HEK293T (cell line): Measurements from ENCODE around the gene MYBPC3.

ENCODE experiments used
- BHLHE40 ChIP-seq: fragments of 450-650 bp; IDR thresholded peaks from 2 replicates; pipeline ENCODE4 v1.6.1; 2016; ENCODE audit warnings: mild to moderate bottlenecking, moderate library complexity, borderline replicate concordance
- ELF4 ChIP-seq: fragments of 450-650 bp; IDR thresholded peaks from 2 replicates; pipeline ENCODE4 v1.6.1; 2017; ENCODE audit warnings: antibody characterized with exemption
- FOXA1 ChIP-seq: fragments of 450-650 bp; IDR thresholded peaks from 2 replicates; pipeline ENCODE4 v1.6.1; 2016; ENCODE audit warnings: mild to moderate bottlenecking
- FOXM1 ChIP-seq: fragments of 450-650 bp; IDR thresholded peaks from 2 replicates; pipeline ENCODE4 v1.6.1; 2017; ENCODE audit warnings: mild to moderate bottlenecking, borderline replicate concordance
- HDGF ChIP-seq: fragments of 450-650 bp; IDR thresholded peaks from 2 replicates; pipeline ENCODE4 v1.6.1; 2017; ENCODE audit warnings: antibody characterized with exemption, borderline replicate concordance
- LEF1 ChIP-seq: fragments of 450-650 bp; IDR thresholded peaks from 2 replicates; pipeline ENCODE4 v1.6.1; 2017; ENCODE audit warnings: mild to moderate bottlenecking, borderline replicate concordance
- NFRKB ChIP-seq: fragments of 450-650 bp; IDR thresholded peaks from 2 replicates; pipeline ENCODE4 v1.6.1; 2016; ENCODE audit warnings: mild to moderate bottlenecking, moderate library complexity
- SP1 ChIP-seq: fragments of 450-650 bp; IDR thresholded peaks from 2 replicates; pipeline ENCODE4 v1.6.1; 2017
- SUZ12 ChIP-seq: fragments of 450-650 bp; IDR thresholded peaks from 2 replicates; pipeline ENCODE4 v1.6.1; 2016; ENCODE audit warnings: mild to moderate bottlenecking
- ZNF384 ChIP-seq: fragments of 450-650 bp; IDR thresholded peaks from 2 replicates; pipeline ENCODE4 v1.6.1; 2016
- TF ChIP-seq, protein P1 (sequence below): fragments of 450-650 bp; IDR thresholded peaks from 2 replicates; pipeline ENCODE4 v1.6.1; 2016

DNA sequence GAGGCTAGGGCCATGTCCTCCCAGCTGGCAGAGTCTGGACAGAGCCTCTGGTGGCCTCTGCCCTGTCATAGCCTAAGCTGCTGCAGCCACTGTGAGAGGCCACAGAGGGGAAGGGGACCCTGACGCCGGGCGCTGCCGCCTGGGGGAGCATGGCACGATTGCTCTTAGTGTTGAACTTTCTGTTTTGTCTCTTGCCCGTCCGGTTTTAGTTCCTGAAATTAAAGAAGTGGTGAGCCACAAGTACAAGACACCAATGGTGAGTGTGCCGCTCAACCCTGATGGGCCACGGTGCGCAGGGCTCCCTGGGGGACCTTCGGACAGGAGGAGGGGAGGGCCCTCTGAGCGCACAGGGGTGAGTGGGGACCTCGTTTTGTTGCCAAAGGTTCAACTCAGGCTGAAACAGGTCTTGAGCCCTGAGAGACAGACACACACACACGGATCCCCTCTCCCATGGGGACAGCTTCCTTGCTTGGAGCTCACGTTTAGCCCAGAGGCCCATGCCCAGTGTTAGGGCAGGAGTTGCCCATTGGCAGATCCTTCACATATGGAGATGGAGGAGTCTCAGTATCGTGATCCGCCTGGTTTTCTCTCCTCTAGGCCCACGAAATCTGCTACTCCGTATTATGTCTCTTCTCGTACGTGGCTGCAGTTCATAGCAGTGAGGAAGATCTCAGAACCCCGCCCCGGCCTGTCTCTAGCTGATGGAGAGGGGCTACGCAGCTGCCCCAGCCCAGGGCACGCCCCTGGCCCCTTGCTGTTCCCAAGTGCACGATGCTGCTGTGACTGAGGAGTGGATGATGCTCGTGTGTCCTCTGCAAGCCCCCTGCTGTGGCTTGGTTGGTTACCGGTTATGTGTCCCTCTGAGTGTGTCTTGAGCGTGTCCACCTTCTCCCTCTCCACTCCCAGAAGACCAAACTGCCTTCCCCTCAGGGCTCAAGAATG lies 23.8 kb downstream of the MYBPC3 start:
- TF ChIP-seq ELF4 (no peak), NFRKB (no peak), FOXM1 (no peak), SP1 (no peak), BHLHE40 (no peak), LEF1 (no peak), HDGF (no peak), FOXA1 (no peak), ZNF384 (no peak), SUZ12 (no peak)
- TF ChIP-seq, protein P1, sequence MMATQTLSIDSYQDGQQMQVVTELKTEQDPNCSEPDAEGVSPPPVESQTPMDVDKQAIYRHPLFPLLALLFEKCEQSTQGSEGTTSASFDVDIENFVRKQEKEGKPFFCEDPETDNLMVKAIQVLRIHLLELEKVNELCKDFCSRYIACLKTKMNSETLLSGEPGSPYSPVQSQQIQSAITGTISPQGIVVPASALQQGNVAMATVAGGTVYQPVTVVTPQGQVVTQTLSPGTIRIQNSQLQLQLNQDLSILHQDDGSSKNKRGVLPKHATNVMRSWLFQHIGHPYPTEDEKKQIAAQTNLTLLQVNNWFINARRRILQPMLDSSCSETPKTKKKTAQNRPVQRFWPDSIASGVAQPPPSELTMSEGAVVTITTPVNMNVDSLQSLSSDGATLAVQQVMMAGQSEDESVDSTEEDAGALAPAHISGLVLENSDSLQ, result no peak
